Colonic mucosa (tissue), 4 donors: ENCODE measurements around the gene SLC12A5. TPM values are rescaled to one million over a fixed set of nuclear protein-coding genes. Genes with fewer than 3 reads are reported as not detected.

ENCODE experiments used
- DNase-seq: peaks from one replicate; pipeline ENCODE4 v3.0.0-alpha.2; 2020
- H3K27ac ChIP-seq: fragments of 200-600 bp; one replicate; pipeline ENCODE4 v1.8.0; 2021
- H3K27me3 ChIP-seq: fragments of 200-600 bp; one replicate; pipeline ENCODE4 v1.8.0; 2021
- H3K36me3 ChIP-seq: fragments of 200-600 bp; one replicate; pipeline ENCODE4 v1.8.0; 2021
- H3K4me1 ChIP-seq: fragments of 200-600 bp; one replicate; pipeline ENCODE4 v1.8.0; 2021; ENCODE audit warnings: mild to moderate bottlenecking
- H3K4me3 ChIP-seq: fragments of 200-600 bp; one replicate; pipeline ENCODE4 v1.8.0; 2021
- H3K9ac ChIP-seq, 2 donors: one replicate each; pipeline ENCODE4 v1.7.0; 2013; ENCODE audit warnings: control low read depth in 2 of 2, low read depth in 2 of 2, low read length in 2 of 2
- H3K9me3 ChIP-seq: fragments of 200-600 bp; one replicate; pipeline ENCODE4 v1.8.0; 2021
- intact Hi-C: fragments of 100-400 bp; cut with DNase I; formaldehyde crosslinking; loops from one replicate; pipeline ENCODE4 v1.14.1; 2022
- total RNA-seq, 2 donors: library from RNA; stranded (reverse); fragmentation: NEBNext Ultra II Directional in 1 of 2; extraction: Animal tissue kit (Norgen Biotek cat#: 25700) in 1 of 2; gene quantifications; one replicate each; pipeline ENCODE4 v1.2.1, GENCODE V29; 2021
- TF ChIP-seq, protein P1 (sequence below): fragments of 200-600 bp; IDR thresholded peaks from one replicate; pipeline ENCODE4 v1.8.0; 2022; ENCODE audit warnings: antibody characterized with exemption, mild to moderate bottlenecking
- donor health status: healthy.
- donor health status: DM: no; HTN: no; CAD: no.
- donor health status: DM: no; HTN: no; CAD: no.

Gene SLC12A5
- total RNA-seq, 2 donors from 2014 or later = 0.96 TPM; not detected in 1

DNA sequence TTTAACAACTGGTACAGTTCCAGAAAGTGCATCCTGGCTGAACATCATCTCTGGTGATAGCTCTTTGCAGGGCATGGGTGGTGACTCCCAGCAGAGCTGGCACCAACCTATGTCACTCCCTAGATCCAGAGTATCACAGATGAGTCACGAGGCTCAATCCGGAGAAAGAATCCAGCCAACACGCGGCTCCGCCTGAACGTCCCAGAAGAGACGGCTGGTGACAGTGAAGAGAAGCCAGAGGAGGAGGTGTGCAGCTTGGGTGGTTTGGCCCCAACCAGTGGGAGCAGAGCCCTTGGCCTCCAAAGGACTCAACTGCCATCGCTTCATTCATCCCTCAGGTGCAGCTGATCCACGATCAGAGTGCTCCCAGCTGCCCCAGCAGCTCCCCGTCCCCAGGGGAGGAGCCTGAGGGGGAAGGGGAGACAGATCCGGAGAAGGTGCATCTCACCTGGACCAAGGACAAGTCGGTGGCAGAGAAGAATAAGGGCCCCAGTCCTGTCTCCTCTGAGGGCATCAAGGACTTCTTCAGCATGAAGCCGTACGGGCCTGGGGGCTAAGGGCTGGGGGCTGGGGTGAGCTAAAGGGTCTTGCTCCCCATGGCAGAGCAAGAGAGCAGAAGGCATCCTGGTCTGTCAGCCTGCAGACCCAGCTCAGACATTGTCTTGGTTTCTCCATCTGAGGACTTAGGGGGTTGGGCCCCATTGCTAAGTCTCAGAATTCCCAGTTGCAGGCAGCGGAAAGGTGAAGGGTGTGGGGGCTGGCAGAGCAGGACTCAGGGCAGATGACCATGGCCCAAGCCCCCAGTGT, 27.2 kb downstream of the SLC12A5 start:
- Histone ChIP-seq H3K9me3 (no peaks in the 10 kb centered on the region), H3K27ac (no peak overlapping the region), H3K36me3 (no peaks in the 10 kb centered on the region), H3K4me1 (no peaks in the 10 kb centered on the region), H3K9ac (no peak overlapping the region), H3K4me3 (no peak overlapping the region), H3K27me3 (no peaks in the 10 kb centered on the region)
- intact Hi-C loops = no loop called here
- DNase-seq = no peak
- TF ChIP-seq, protein P1, sequence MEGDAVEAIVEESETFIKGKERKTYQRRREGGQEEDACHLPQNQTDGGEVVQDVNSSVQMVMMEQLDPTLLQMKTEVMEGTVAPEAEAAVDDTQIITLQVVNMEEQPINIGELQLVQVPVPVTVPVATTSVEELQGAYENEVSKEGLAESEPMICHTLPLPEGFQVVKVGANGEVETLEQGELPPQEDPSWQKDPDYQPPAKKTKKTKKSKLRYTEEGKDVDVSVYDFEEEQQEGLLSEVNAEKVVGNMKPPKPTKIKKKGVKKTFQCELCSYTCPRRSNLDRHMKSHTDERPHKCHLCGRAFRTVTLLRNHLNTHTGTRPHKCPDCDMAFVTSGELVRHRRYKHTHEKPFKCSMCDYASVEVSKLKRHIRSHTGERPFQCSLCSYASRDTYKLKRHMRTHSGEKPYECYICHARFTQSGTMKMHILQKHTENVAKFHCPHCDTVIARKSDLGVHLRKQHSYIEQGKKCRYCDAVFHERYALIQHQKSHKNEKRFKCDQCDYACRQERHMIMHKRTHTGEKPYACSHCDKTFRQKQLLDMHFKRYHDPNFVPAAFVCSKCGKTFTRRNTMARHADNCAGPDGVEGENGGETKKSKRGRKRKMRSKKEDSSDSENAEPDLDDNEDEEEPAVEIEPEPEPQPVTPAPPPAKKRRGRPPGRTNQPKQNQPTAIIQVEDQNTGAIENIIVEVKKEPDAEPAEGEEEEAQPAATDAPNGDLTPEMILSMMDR = no peak

DNA sequence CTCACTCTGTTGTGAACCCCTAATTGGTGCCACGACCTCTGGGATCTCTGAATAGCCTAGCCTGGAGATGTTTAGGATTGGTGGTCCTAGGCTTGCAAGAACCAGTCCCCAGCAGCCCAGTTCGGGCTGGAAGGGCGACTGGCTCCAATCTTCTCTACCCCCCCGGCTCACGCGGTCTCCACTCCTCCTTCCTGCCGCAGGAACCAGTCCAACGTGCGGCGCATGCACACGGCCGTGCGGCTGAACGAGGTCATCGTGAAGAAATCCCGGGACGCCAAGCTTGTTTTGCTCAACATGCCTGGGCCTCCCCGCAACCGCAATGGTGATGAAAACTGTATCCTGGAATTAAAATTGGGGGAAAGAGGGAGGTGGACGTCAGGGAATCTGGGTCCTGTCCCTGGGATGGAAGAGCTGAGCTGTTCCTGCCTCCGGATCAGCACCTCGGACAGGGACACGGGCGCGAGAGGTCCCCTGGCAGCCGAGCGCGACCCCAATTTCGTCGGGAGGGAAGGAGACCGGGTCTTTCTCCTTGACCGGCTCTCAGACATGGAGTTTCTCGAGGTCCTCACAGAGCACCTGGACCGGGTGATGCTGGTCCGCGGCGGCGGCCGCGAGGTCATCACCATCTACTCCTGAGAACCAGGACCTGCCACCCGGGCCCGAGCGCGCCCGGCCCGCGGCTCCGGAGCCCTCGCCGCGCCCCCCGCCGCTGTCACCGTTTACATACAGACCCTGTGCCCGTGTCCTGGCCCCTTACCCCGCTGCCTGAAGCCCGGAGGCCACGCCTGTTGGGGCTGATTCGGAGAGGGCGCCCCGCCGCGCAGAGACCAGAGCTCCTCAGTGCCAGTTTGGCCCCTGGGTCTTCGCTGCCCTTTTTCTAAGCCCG, 28.2 kb downstream of the SLC12A5 start:
- H3K4me1 ChIP-seq = no peaks in the 10 kb centered on the region
- TF ChIP-seq, protein P1 = no peak
- no peaks in the 10 kb centered on the region for H3K36me3 ChIP-seq
- H3K27ac ChIP-seq = no peak overlapping the region
- H3K9ac ChIP-seq = no peak overlapping the region
- no peak overlapping the region for H3K4me3 ChIP-seq
- H3K9me3 ChIP-seq = no peaks in the 10 kb centered on the region
- DNase-seq = peak; percentile 33
- no peaks in the 10 kb centered on the region for H3K27me3 ChIP-seq
- intact Hi-C loops = no loop called here

DNA sequence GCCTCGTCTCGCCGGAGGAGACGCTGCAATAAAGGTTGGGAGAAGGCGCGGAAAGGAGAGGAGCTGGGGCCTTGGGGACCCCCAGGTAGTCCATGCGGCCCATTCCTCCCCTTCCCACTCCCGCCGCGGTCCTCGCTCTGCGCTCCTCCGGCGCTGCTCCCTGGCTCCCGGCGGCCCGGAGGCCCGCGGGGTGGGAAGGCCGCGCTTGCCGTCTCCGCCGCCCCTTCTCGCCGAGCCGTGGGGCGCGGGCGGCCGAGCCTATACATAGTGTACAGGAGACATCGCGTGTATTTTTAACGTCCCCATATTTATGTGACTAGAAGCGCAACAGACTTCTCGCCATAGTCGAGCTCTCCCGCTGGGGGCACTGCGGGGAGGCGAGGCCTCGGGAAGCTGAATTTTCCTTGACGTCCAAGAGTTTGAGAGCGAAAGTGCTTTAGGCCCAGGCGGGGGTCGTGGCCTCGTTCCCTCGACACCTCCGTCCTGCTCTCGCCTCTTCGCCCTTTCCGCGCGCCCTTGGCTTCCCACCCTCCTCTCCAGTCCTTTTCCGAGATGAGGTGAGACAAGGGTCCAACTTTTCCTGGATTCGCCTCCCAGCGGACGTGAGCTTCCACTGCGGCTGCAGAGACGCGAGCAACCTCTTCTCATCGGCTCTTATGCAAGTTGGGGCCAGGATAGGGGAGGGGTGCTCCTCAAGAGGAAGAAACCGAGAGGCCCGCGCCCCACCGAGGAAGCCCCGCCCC, 29.0 kb downstream of the SLC12A5 start:
- no peaks in the 10 kb centered on the region for H3K36me3 ChIP-seq
- TF ChIP-seq, protein P1 = no peak
- no peaks in the 10 kb centered on the region for H3K9me3 ChIP-seq
- peak; percentile 24 for DNase-seq
- no peak overlapping the region for H3K27ac ChIP-seq
- H3K4me1 ChIP-seq = no peaks in the 10 kb centered on the region
- no peak overlapping the region for H3K9ac ChIP-seq
- no peaks in the 10 kb centered on the region for H3K27me3 ChIP-seq
- intact Hi-C loops = no loop called here
- H3K4me3 ChIP-seq = no peak overlapping the region

DNA sequence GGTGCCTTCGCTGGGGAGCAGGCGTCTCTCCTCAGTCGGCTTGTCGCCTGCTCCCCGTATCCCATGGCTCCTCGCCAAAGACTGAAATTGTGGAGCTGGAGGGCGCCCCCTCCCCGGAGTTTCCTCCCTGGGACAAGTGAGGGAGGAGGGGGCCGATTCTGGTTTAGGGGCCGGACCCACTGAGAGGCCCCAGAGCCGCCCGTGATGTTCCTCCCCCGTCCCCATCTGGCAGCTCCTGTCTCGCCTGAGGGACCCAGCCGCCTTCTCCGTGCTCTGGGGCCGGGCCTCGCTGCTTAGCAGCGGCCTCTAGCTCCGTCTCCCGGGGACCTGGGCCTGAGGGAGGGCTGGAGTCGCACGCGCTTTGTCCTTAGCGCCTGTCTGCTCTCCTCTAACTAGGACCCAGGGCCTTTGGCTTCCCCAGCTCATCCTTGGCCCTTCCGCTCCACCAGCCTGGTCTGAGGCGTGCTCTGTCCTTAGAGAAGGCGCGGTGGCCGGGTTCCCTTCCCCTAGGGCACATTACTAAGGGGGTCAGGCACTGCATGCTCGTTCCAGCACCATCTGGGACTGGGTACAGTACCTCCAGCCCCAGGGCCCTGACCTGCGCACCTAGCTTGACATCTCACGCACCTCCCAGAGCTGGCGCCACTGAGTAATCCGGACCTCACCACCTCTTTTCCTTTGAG, 29.7 kb downstream of the SLC12A5 start:
- H3K36me3 ChIP-seq = peaks cover 3% of the 10 kb centered on the region
- H3K27ac ChIP-seq = no peak overlapping the region
- H3K9ac ChIP-seq = no peak overlapping the region
- TF ChIP-seq, protein P1 = no peak
- no peaks in the 10 kb centered on the region for H3K4me1 ChIP-seq
- no peak for DNase-seq
- no peaks in the 10 kb centered on the region for H3K9me3 ChIP-seq
- intact Hi-C loops = no loop called here
- no peak overlapping the region for H3K4me3 ChIP-seq
- no peaks in the 10 kb centered on the region for H3K27me3 ChIP-seq
